Suprapubic skin (tissue), 4 donors: ENCODE data around the gene B4GALNT4. TPM values are rescaled to one million over a fixed set of nuclear protein-coding genes. Genes with fewer than 3 reads are reported as not detected.
"Not testable (repeated sequence)": the region's sequence is repeated elsewhere in the genome, so short reads cannot be mapped to it uniquely, and the experiment has no call there.

Experiments
- DNase-seq, 2 donors: peaks; one replicate each; pipeline ENCODE4 v3.0.0-alpha.2; 2019; ENCODE audit warnings: low spot score in 2 of 2
- H3K27ac ChIP-seq: fragments of 200-600 bp; sonication (generic); one replicate; pipeline ENCODE4 v1.5.1; 2019
- H3K27me3 ChIP-seq: fragments of 200-600 bp; sonication (generic); one replicate; pipeline ENCODE4 v1.5.1; 2019
- H3K36me3 ChIP-seq: fragments of 200-600 bp; sonication (generic); one replicate; pipeline ENCODE4 v1.5.1; 2019
- H3K4me1 ChIP-seq: fragments of 200-600 bp; sonication (generic); one replicate; pipeline ENCODE4 v1.5.1; 2019
- H3K4me3 ChIP-seq: fragments of 200-600 bp; sonication (generic); one replicate; pipeline ENCODE4 v1.5.1; 2019; ENCODE audit warnings: mild to moderate bottlenecking
- H3K9me3 ChIP-seq: fragments of 200-600 bp; sonication (generic); one replicate; pipeline ENCODE4 v1.5.1; 2019
- EP300 ChIP-seq: sonication (generic); formaldehyde crosslinking; IDR thresholded peaks from one replicate; pipeline ENCODE4 v1.6.1; 2017; ENCODE audit warnings: antibody characterized with exemption
- POLR2A ChIP-seq, 2 donors: fragments of 450-650 bp; IDR thresholded peaks; one replicate each; pipeline ENCODE4 v1.6.1; 2017; ENCODE audit warnings: antibody characterized with exemption in 2 of 2, mild to moderate bottlenecking in 2 of 2, moderate library complexity in 2 of 2
- POLR2AphosphoS5 ChIP-seq, 3 donors: sonication (generic); formaldehyde crosslinking; IDR thresholded peaks; one replicate each; pipeline ENCODE4 v1.6.1; 2017; ENCODE audit warnings: antibody characterized with exemption in 3 of 3
- WGBS: methylation state at CpG from one replicate; pipeline ENCODE4 v1.1.5; 2018; 5-methylcytosine and 5-hydroxymethylcytosine counted together
- total RNA-seq, 4 donors: library from RNA; depleted of rRNA; stranded (reverse); fragments of >200 nt; gene quantifications; one replicate each; pipeline ENCODE4 v1.1.0, GENCODE V29; 2016
- TF ChIP-seq, protein P1 (sequence below), 2 donors: fragments of 200-600 bp in 1 of 2; fragments of 450-650 bp in 1 of 2; sonication (generic) in 1 of 2; IDR thresholded peaks; one replicate each; pipeline ENCODE4 v1.5.1; 2016 to 2019; ENCODE audit warnings: antibody characterized with exemption in 2 of 2, mild to moderate bottlenecking in 1 of 2, moderate library complexity in 1 of 2

Gene B4GALNT4
- total RNA-seq, 4 donors from 2014 or later: 1.2 to 3.0 (median 1.6) TPM

DNA sequence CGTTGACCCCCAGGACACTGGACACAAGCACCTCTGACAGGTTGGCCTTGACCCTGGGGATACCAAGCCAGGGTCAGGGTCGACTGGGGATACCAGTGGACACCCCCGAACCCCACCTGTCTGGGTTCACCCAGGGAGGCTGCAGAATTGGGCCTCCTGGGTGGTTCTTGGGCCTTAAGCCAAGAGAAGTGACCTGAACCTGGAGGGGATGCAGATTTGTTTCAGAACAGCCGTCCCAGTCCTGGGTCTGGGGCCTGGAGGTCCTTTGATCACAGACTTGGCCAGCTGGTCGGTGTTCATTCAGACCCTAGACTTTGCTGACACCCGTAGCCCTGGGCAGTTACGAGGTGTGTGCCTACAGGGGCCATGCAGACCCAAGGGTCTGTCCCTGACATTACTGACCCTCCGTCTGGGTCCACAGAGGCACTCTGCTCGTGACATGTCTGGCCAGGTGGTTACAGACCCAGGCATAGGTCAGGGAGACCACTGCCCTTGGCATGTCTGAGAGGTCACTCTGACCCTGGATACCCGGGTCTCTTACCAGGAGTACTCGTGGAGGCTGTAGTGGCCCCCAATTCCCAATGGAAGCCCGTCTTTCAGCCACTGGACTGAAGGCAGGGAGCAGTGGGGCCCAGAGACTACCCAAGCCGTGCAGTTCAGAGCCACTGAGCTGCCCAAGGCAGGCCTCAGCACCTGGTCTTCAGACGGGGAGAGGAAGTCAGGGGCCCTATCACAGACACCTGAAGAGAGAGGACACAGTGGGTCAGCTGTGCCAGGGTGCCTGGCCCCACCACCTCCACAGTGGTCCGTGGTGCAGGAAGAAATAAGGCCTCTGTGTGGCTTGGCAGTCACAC, 39.1 kb downstream of the B4GALNT4 start:
- TF ChIP-seq EP300: no peak
- no peak for TF ChIP-seq POLR2A (IDR thresholded peaks at IDR 0.05)
- TF ChIP-seq, protein P1, sequence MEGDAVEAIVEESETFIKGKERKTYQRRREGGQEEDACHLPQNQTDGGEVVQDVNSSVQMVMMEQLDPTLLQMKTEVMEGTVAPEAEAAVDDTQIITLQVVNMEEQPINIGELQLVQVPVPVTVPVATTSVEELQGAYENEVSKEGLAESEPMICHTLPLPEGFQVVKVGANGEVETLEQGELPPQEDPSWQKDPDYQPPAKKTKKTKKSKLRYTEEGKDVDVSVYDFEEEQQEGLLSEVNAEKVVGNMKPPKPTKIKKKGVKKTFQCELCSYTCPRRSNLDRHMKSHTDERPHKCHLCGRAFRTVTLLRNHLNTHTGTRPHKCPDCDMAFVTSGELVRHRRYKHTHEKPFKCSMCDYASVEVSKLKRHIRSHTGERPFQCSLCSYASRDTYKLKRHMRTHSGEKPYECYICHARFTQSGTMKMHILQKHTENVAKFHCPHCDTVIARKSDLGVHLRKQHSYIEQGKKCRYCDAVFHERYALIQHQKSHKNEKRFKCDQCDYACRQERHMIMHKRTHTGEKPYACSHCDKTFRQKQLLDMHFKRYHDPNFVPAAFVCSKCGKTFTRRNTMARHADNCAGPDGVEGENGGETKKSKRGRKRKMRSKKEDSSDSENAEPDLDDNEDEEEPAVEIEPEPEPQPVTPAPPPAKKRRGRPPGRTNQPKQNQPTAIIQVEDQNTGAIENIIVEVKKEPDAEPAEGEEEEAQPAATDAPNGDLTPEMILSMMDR (IDR thresholded peaks at IDR 0.05): no peak
- no peak for TF ChIP-seq POLR2AphosphoS5 (IDR thresholded peaks at IDR 0.05)
- H3K27ac ChIP-seq: no peak overlapping the region
- H3K36me3 ChIP-seq: peaks cover 14% of the 10 kb centered on the region
- peaks cover 39% of the 10 kb centered on the region for H3K4me1 ChIP-seq
- no peak for DNase-seq
- H3K4me3 ChIP-seq: no peak overlapping the region
- H3K9me3 ChIP-seq: no peaks in the 10 kb centered on the region
- 84% methylated on average over 11 of the region's 15 CpGs for WGBS
- no peaks in the 10 kb centered on the region for H3K27me3 ChIP-seq

DNA sequence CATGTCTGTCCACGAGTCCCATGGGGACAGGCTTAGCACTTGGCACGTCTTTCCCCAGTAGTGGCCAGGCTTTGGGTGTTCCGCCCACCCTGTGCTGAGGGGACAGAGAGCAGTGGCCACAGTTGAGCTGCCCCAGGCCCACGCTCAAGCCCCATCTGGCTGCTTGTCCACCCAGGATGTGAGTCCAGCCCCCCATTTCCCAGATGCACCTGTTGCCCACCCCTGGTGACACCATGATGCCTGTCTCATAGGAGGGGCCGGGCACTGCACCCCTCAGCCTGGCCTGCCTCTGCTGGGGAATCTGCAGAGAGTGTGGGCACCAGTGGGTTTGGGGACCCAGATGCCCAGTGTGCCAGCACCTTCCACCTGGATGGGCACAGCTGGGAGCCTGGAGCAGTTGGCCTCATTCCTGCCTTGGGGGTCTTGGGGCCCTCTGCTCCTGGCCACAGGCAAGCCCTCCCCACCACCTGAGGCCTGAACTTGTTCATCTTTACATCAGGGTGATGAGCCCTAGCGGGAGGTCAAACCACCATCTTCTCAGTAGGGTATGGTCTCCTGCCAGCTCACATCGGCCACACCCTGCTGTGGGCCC, 39.8 kb downstream of the B4GALNT4 start:
- Histone ChIP-seq H3K4me3 (no peak overlapping the region), H3K9me3 (no peaks in the 10 kb centered on the region), H3K4me1 (peaks cover 39% of the 10 kb centered on the region), H3K27me3 (no peaks in the 10 kb centered on the region), H3K27ac (no peak overlapping the region), H3K36me3 (peaks cover 8% of the 10 kb centered on the region)
- no peak for DNase-seq
- TF ChIP-seq POLR2A (IDR thresholded peaks at IDR 0.05): no peak
- no peak for TF ChIP-seq EP300
- TF ChIP-seq, protein P1 (IDR thresholded peaks at IDR 0.05): no peak
- TF ChIP-seq POLR2AphosphoS5 (IDR thresholded peaks at IDR 0.05): no peak
- no CpG with 5 or more reads among the region's 7 CpGs for WGBS

DNA sequence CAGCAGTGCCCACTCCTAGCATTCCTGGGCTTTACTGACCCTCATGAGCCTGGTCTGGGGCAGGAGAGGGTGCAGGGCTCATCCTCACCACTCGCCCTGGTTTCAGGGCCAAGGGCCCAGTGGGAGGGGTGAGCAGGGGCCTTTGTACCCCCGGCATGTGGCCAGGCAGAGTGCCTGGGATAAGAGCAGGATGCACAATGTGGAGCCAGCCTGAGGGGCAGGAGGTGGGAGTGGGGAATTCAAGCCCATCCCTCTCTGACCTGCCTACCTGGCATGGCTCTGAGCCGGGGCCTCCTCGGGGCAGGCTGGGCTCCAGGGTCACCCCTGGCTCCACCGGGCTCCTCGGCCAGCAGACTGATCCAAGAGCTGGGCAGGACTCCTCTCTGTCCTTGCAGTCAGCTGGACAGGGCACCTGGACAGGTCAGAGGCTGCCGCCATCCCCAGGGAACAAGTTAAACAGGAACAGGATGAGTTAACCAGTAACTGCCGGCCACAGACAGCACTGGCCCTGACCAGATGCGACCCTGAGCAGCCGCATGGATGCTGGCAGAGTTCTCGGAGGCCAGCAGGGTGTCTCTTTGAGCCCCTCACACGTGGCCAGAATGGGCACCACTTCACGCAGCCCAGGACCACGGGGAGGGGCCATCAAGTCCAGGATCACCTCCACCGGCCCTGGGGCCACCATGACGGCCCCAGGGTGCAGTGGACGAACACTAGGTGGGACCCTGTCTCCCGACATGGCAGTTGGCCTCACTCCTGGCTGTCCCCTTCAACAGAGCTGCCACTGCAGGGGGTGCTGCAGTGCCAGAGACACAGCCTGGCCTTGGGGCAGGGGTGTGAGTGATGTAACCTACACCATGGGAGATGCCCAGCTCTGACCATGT, 40.5 kb downstream of the B4GALNT4 start:
- Histone ChIP-seq H3K36me3 (peaks cover 1% of the 10 kb centered on the region), H3K9me3 (no peaks in the 10 kb centered on the region), H3K27me3 (no peaks in the 10 kb centered on the region), H3K4me3 (no peak overlapping the region), H3K27ac (no peak overlapping the region), H3K4me1 (peaks cover 36% of the 10 kb centered on the region)
- no peak for DNase-seq
- WGBS: 60% methylated on average over 14 of the region's 18 CpGs
- TF ChIP-seq POLR2A (IDR thresholded peaks at IDR 0.05): no peak
- no peak for TF ChIP-seq EP300
- TF ChIP-seq, protein P1 (IDR thresholded peaks at IDR 0.05): no peak
- TF ChIP-seq POLR2AphosphoS5 (IDR thresholded peaks at IDR 0.05): no peak

DNA sequence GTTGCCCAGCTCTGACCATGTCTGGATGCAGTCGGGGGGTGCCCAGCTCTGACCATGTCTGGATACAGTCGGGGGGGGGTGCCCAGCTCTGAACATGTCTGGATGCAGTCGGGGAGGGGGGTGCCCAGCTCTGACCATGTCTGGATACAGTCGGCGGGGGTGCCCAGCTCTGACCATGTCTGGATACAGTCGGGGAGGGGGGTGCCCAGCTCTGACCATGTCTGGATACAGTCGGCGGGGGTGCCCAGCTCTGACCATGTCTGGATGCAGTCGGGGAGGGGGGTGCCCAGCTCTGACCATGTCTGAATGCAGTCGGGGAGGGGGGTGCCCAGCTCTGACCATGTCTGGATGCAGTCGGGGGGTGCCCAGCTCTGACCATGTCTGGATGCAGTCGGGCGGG, 41.4 kb downstream of the B4GALNT4 start:
- peaks cover 29% of the 10 kb centered on the region for H3K4me1 ChIP-seq
- not testable (repeated sequence) for DNase-seq, H3K36me3 ChIP-seq, H3K4me3 ChIP-seq, H3K9me3 ChIP-seq, H3K27ac ChIP-seq, H3K27me3 ChIP-seq
- WGBS: no CpG with 5 or more reads among the region's 13 CpGs

DNA sequence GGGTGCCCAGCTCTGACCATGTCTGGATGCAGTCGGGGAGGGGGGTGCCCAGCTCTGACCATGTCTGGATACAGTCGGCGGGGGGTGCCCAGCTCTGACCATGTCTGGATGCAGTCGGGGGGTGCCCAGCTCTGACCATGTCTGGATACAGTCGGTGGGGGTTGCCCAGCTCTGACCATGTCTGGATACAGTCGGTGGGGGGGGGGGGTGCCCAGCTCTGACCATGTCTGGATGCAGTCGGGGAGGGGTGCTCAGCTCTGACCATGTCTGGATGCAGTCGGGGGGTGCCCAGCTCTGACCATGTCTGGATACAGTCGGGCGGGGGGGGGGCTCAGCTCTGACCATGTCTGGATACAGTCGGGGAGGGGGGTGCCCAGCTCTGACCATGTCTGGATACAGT, 42.2 kb downstream of the B4GALNT4 start:
- H3K4me3 ChIP-seq, H3K36me3 ChIP-seq, DNase-seq, H3K27ac ChIP-seq, H3K9me3 ChIP-seq: not testable (repeated sequence)
- peaks cover 28% of the 10 kb centered on the region for H3K4me1 ChIP-seq
- WGBS: no CpG with 5 or more reads among the region's 11 CpGs
- peaks cover 10% of the 10 kb centered on the region for H3K27me3 ChIP-seq

DNA sequence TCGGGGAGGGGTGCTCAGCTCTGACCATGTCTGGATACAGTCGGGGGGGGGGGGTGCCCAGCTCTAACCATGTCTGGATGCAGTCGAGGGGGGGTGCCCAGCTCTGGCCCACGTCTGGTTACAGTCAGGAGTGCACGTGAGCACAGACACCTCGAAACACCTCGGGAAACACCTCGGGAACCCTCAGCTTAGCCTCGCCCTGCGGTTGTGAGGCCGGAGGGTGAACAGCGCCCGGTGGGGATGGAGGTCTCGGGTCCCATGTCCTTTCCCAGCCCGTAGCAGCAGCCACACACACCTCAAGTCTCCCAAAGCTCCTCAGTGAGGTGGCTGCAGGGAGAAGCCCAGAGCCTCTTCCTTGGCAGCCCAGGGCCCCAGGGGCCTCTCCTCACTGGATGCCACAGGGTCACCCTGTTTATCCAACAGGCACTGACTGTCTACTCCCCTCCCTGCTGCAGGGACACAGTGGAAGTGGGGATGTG, 43.4 kb downstream of the B4GALNT4 start:
- H3K9me3 ChIP-seq: no peaks in the 10 kb centered on the region
- H3K27me3 ChIP-seq: peaks cover 20% of the 10 kb centered on the region
- no peak overlapping the region for H3K27ac ChIP-seq
- TF ChIP-seq POLR2A (IDR thresholded peaks at IDR 0.05) (no peak), EP300 (no peak), POLR2AphosphoS5 (IDR thresholded peaks at IDR 0.05) (no peak)
- TF ChIP-seq, protein P1 (IDR thresholded peaks at IDR 0.05): no peak
- H3K36me3 ChIP-seq: no peaks in the 10 kb centered on the region
- H3K4me3 ChIP-seq: no peak overlapping the region
- no peak for DNase-seq
- WGBS: no CpG with 5 or more reads among the region's 15 CpGs
- peaks cover 32% of the 10 kb centered on the region for H3K4me1 ChIP-seq
